Measurements from ENCODE around the gene TTC14.

DNA sequence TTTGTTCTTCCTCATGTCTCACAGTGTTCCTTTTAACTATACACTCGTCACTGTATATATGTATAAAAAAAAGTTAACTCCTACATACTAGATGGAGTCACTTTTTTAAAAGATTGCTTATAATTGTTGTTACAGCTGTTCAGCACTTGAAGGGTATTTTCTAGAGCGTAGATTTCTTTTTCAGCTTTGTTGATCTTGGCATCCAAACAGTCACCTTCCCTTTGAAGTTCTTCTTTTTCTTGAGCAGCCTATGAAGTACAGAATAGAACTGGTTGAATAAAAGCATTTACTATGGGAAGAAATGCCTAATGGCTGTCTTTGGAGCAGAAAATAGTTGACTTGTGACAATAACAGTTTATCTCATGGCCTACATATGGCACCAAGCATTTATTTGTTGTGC, 17.8 kb downstream of the TTC14 start:
- TF ChIP-seq CTCF (tag by site-specific recombination; IDR thresholded peaks at IDR 0.05) (no peak), ELK4 (IDR thresholded peaks at IDR 0.05; ENCODE audit: borderline replicate concordance, low read depth, low read length) (no peak), ZNF350 (tag by site-specific recombination; IDR thresholded peaks at IDR 0.05) (no peak), REPIN1 (tag by site-specific recombination; IDR thresholded peaks at IDR 0.05; ENCODE audit: low read depth) (no peak), ZNF433 (tag by site-specific recombination; IDR thresholded peaks at IDR 0.05; ENCODE audit: low read depth) (no peak), MZF1 (tag by site-specific recombination; IDR thresholded peaks at IDR 0.05; ENCODE audit: borderline replicate concordance) (no peak), ZNF274 (IDR thresholded peaks at IDR 0.05; ENCODE audit: low read length) (no peak), ZNF274 (tag by site-specific recombination; IDR thresholded peaks at IDR 0.05; ENCODE audit: borderline replicate concordance) (no peak), IKZF3 (tag by site-specific recombination; IDR thresholded peaks at IDR 0.05) (no peak), ZBTB44 (tag by site-specific recombination; IDR thresholded peaks at IDR 0.05) (no peak), ZNF239 (tag by site-specific recombination; IDR thresholded peaks at IDR 0.05) (no peak), ZFP37 (tag by site-specific recombination; IDR thresholded peaks at IDR 0.05) (no peak)
- TF ChIP-seq, protein P1, sequence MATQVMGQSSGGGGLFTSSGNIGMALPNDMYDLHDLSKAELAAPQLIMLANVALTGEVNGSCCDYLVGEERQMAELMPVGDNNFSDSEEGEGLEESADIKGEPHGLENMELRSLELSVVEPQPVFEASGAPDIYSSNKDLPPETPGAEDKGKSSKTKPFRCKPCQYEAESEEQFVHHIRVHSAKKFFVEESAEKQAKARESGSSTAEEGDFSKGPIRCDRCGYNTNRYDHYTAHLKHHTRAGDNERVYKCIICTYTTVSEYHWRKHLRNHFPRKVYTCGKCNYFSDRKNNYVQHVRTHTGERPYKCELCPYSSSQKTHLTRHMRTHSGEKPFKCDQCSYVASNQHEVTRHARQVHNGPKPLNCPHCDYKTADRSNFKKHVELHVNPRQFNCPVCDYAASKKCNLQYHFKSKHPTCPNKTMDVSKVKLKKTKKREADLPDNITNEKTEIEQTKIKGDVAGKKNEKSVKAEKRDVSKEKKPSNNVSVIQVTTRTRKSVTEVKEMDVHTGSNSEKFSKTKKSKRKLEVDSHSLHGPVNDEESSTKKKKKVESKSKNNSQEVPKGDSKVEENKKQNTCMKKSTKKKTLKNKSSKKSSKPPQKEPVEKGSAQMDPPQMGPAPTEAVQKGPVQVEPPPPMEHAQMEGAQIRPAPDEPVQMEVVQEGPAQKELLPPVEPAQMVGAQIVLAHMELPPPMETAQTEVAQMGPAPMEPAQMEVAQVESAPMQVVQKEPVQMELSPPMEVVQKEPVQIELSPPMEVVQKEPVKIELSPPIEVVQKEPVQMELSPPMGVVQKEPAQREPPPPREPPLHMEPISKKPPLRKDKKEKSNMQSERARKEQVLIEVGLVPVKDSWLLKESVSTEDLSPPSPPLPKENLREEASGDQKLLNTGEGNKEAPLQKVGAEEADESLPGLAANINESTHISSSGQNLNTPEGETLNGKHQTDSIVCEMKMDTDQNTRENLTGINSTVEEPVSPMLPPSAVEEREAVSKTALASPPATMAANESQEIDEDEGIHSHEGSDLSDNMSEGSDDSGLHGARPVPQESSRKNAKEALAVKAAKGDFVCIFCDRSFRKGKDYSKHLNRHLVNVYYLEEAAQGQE (tag by site-specific recombination; IDR thresholded peaks at IDR 0.05) = no peak
